ENCODE measurements around the gene IDH3G. TPM values are rescaled to one million over a fixed set of nuclear protein-coding genes. Genes with fewer than 3 reads are reported as not detected.

The IDH3G gene
- total RNA-seq, 1 donor from 2014 or later = 118 TPM

DNA sequence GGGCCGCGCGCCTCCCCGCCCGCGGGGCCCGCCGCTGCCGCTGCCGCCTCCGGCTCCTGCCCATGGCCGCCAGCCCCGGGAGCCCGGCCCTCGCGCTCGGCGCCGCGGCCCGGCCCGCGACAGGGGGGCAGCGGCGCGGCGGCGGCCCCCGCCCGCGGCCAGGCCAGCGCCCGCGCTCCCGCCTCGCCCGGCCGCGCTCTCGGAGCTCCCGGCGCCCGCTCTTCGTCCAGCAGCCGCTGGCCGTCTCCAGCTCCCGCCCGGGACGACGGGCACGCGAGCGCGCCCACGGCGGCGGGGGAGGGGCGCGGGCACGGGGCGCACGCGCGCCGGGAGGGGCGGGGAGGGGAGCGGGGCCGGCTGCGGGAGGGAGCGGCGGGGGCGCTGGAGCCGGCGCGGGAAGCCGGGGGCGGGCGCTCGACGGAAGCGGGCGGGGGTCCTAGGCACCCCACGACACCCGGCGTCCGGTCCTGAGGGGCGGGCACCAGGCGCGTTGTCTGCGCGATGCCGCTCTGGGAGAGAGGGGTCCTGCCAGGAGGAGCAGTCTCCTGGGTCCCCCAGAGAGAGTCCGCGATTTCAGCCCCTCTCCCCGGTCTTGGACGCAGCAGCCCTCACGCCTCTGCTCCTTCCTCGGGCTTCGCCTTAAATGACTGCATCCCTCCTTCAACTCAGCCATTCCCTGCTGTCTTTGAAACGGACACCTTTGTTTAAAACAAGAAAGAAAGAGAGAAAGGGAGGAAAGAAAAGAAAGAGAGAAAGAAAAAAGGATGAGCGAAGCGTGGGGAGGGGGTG is 36.7 kb upstream of the IDH3G start:
- no peak overlapping the region for H3K27ac ChIP-seq
- DNase-seq (ENCODE audit: extremely low spot score in 2 of 2) = no peak
- no peaks in the 10 kb centered on the region for H3K36me3 ChIP-seq
- intact Hi-C loops (cut with DNase I) = no loop called here
- H3K4me3 ChIP-seq = peak overlapping the region; percentile 30 to 42
- no peak for TF ChIP-seq POLR2A (IDR thresholded peaks at IDR 0.05)
- TF ChIP-seq POLR2AphosphoS5 (IDR thresholded peaks at IDR 0.05; ENCODE audit: insufficient read depth in 1 of 2, low read depth in 1 of 2) = no peak
- no peak for TF ChIP-seq CTCF (IDR thresholded peaks at IDR 0.05)
- no peaks in the 10 kb centered on the region for H3K9me3 ChIP-seq
- H3K27me3 ChIP-seq = no peaks in the 10 kb centered on the region
- H3K4me1 ChIP-seq = peaks cover 14% of the 10 kb centered on the region

DNA sequence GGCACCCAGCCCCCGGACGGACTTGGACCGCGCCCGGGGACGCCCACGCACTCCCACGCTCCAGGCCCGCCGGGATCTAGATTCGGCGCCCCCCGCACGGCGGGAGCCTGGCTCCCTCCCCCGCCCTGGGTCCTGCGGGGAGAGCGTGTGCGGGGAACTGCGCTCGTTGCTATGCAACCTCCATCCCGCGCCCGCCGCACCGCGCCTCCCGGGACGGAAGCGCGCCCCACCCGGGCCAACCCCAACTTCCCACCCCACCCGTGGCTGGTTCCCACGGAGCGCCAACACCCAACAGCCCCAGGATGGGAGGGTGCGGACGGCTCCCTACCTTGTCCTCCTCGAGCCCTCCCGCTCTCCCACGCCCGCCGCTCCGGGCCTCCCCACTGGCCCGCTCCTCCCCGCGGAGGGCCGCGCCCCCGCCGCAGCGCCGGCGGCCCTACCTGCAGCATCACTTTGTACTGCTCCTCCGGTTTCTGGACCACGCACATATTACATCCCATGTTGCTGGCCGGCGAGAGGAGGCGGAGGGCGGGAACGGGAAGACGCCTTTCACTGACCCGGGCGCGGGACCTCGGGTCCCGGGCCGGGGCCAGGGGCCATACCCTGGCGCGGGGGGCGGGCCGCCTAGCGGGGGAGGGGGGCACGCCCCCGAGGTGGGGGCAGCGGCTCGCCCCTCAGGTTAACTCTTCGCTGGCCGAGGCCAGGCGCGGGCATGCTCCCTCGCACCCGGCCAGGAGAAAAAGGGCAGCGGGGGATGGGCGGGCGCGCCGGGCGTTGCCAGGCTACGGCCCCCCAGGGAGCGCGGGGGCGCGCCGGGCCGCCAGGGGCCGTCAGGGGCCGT is 35.8 kb upstream of the IDH3G start, which contains the start of gene PDZD4:
Gene PDZD4, minus strand, starts transcription at position 746 of the 841 bp plus-strand sequence. Its CDS starts 246 bp downstream, at position 500.
- Histone ChIP-seq H3K27ac (no peak within 1 kb of the TSS), H3K9me3 (no peaks in the 10 kb centered on the region), H3K36me3 (no peaks in the 10 kb centered on the region), H3K27me3 (no peaks in the 10 kb centered on the region), H3K4me3 (peak within 1 kb of the TSS; percentile 42 to 54), H3K4me1 (peaks cover 14% of the 10 kb centered on the region)
- TF ChIP-seq POLR2AphosphoS5 (IDR thresholded peaks at IDR 0.05; ENCODE audit: insufficient read depth in 1 of 2, low read depth in 1 of 2) (no peak), POLR2A (IDR thresholded peaks at IDR 0.05) (no peak), CTCF (IDR thresholded peaks at IDR 0.05) (no peak)
- DNase-seq (ENCODE audit: extremely low spot score in 2 of 2) = no peak
- intact Hi-C loops (cut with DNase I) = no loop called here

DNA sequence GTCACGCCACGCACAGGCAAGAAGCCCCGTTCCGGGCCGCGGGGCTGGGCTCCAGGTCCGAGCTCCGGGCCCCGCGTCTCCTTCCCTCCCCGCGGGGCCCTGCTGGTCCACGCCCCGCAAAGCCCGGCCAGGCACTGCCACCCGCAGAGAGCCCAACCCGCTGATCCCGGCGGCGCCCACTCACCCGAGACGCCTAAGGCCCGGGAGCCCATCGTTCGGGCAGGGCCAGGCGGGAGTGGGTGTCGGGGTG is 35.3 kb upstream of the IDH3G start:
- Histone ChIP-seq H3K4me3 (peak overlapping the region; percentile 42 to 54), H3K27me3 (no peaks in the 10 kb centered on the region), H3K4me1 (peaks cover 14% of the 10 kb centered on the region), H3K36me3 (no peaks in the 10 kb centered on the region), H3K9me3 (no peaks in the 10 kb centered on the region), H3K27ac (no peak overlapping the region)
- TF ChIP-seq POLR2A (IDR thresholded peaks at IDR 0.05) (no peak), POLR2AphosphoS5 (IDR thresholded peaks at IDR 0.05; ENCODE audit: insufficient read depth in 1 of 2, low read depth in 1 of 2) (no peak), CTCF (IDR thresholded peaks at IDR 0.05) (no peak)
- no peak for DNase-seq (ENCODE audit: extremely low spot score in 2 of 2)
- intact Hi-C loops (cut with DNase I) = no loop called here

- H3K4me3 ChIP-seq = peak overlapping the region; percentile 42 to 54
Measured at GRCh38 chrX:153828723-153829548, 34.8 kb upstream of the IDH3G start.

More at GRCh38 chrX:153828723-153829548, 34.8 kb upstream of the IDH3G start:
- H3K4me1 ChIP-seq = peaks cover 14% of the 10 kb centered on the region
- no peak for DNase-seq (ENCODE audit: extremely low spot score in 2 of 2)
- intact Hi-C loops (cut with DNase I) = no loop called here
- H3K36me3 ChIP-seq = no peaks in the 10 kb centered on the region
- no peak overlapping the region for H3K27ac ChIP-seq
- no peaks in the 10 kb centered on the region for H3K9me3 ChIP-seq
- H3K27me3 ChIP-seq = no peaks in the 10 kb centered on the region
- TF ChIP-seq CTCF (IDR thresholded peaks at IDR 0.05) (no peak), POLR2A (IDR thresholded peaks at IDR 0.05) (no peak)
